Mesendoderm (in vitro differentiated cells): ENCODE results near the gene MAN1A1.

Experiments
- DNase-seq: peaks from one replicate; pipeline ENCODE4 v3.0.0; 2013
- H2AK5ac ChIP-seq: 2 replicates; pipeline ENCODE4 v1.6.1; 2013; ENCODE audit warnings: low read length, inconsistent platforms
- H2BK120ac ChIP-seq: 2 replicates; pipeline ENCODE4 v1.6.1; 2013; ENCODE audit warnings: low read depth, mild to moderate bottlenecking, low read length, moderate library complexity, mixed read lengths
- H2BK15ac ChIP-seq: replicated peaks from 2 replicates; pipeline ENCODE4 v1.6.1; 2013; ENCODE audit warnings: low read depth, mild to moderate bottlenecking, moderate library complexity
- H2BK5ac ChIP-seq: 2 replicates; pipeline ENCODE4 v1.6.1; 2013; ENCODE audit warnings: low read length, inconsistent platforms
- H3K18ac ChIP-seq: 2 replicates; pipeline ENCODE4 v1.6.1; 2013; ENCODE audit warnings: mild to moderate bottlenecking, low read length, mixed read lengths
- H3K23ac ChIP-seq: one replicate; pipeline ENCODE4 v1.6.1; 2013; ENCODE audit warnings: low read length
- H3K27ac ChIP-seq: 2 replicates; pipeline ENCODE4 v1.5.1; 2013; ENCODE audit warnings: low read depth, mild to moderate bottlenecking, inconsistent platforms, low read length, moderate library complexity
- H3K27me3 ChIP-seq: 2 replicates; pipeline ENCODE4 v1.6.1; 2013; ENCODE audit warnings: low read length, control low read depth, mild to moderate bottlenecking, inconsistent platforms; ENCODE audit not compliant: insufficient read depth, poor library complexity
- H3K36me3 ChIP-seq: 2 replicates; pipeline ENCODE4 v1.6.1; 2013; ENCODE audit warnings: low read length, inconsistent platforms; ENCODE audit not compliant: control insufficient read depth, insufficient read depth
- H3K4ac ChIP-seq: one replicate; pipeline ENCODE4 v1.6.1; 2013; ENCODE audit warnings: low read depth, mild to moderate bottlenecking, low read length, moderate library complexity
- H3K4me1 ChIP-seq: 2 replicates; pipeline ENCODE4 v1.6.1; 2013; ENCODE audit warnings: low read depth, low read length, inconsistent platforms; ENCODE audit not compliant: control insufficient read depth
- H3K4me2 ChIP-seq: 2 replicates; pipeline ENCODE4 v1.6.1; 2013; ENCODE audit warnings: low read length
- H3K4me3 ChIP-seq: 2 replicates; pipeline ENCODE4 v1.5.1; 2013; ENCODE audit warnings: mild to moderate bottlenecking, low read length
- H3K56ac ChIP-seq: one replicate; pipeline ENCODE4 v1.6.1; 2013; ENCODE audit warnings: low read length
- H3K79me1 ChIP-seq: 2 replicates; pipeline ENCODE4 v1.6.1; 2013; ENCODE audit warnings: low read length, inconsistent platforms
- H3K79me2 ChIP-seq: 2 replicates; pipeline ENCODE4 v1.6.1; 2013; ENCODE audit warnings: mild to moderate bottlenecking, low read length; ENCODE audit not compliant: control insufficient read depth, insufficient read depth
- H3K9ac ChIP-seq: 2 replicates; pipeline ENCODE4 v1.6.1; 2013; ENCODE audit warnings: low read length, inconsistent platforms
- H4K5ac ChIP-seq: one replicate; pipeline ENCODE4 v1.6.1; 2013; ENCODE audit warnings: low read length
- H4K8ac ChIP-seq: one replicate; pipeline ENCODE4 v1.6.1; 2013; ENCODE audit warnings: low read depth, mild to moderate bottlenecking, control low read depth, low read length, moderate library complexity
- WGBS: extraction: QIAGEN DNeasy Blood & Tissue Kit; methylation state at CpG from one replicate; pipeline ENCODE4 v1.1.7; 2013; ENCODE audit warnings: low lambda C conversion rate, missing lambda C conversion rate; ENCODE audit not compliant: insufficient coverage; ENCODE audit errors: extremely low coverage; 5-methylcytosine and 5-hydroxymethylcytosine counted together

Gene MAN1A1

DNA sequence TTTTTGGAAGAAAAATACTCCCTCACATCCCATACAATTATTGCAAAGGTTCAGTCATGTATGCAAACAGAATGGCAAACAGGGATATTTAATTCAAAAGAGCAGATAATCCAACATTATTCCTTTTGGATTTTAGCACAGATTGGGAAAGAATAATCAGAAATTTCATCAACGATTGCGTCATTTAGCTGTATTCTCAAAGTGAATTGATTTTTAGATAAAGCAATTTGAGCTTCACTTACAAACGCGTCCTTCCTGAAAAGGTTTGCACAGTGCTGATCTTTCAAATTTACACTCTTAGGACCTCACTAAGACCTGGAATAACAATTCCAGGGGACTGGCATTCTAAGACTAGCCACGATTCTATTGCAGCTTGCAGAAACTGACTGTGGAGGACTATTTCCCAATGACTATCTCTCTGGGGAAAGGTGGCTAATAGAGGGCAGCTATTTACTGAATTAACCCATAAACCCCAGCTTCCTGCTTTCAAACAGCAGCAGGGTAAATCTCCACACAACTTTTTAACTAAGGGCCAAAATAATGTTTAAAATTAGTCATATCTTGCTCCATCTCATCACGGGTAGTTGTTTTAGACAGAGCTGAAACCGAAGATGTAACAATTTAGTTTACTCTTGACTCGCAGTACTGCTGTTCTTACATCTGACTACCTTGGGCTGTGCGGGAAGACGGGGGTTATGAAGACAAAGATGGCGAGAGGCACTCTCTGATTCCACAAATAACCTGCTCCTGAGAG lies 139.9 kb downstream of the MAN1A1 start:
- Histone ChIP-seq H4K5ac (no peak overlapping the region), H3K18ac (no peak overlapping the region), H2BK120ac (no peak overlapping the region), H2AK5ac (no peak overlapping the region), H3K27ac (no peak overlapping the region), H4K8ac (no peak overlapping the region), H3K79me1 (no peaks in the 10 kb centered on the region), H3K27me3 (no peaks in the 10 kb centered on the region), H3K4me2 (no peak overlapping the region), H2BK5ac (no peak overlapping the region), H3K9ac (no peak overlapping the region), H3K36me3 (no peaks in the 10 kb centered on the region), H3K4ac (no peak overlapping the region), H3K4me1 (no peaks in the 10 kb centered on the region), H3K56ac (no peak overlapping the region), H3K4me3 (no peak overlapping the region), H3K79me2 (no peaks in the 10 kb centered on the region), H2BK15ac (no peak overlapping the region), H3K23ac (no peak overlapping the region)
- no CpG with 5 or more reads among the region's 11 CpGs for WGBS
- DNase-seq = no peak

DNA sequence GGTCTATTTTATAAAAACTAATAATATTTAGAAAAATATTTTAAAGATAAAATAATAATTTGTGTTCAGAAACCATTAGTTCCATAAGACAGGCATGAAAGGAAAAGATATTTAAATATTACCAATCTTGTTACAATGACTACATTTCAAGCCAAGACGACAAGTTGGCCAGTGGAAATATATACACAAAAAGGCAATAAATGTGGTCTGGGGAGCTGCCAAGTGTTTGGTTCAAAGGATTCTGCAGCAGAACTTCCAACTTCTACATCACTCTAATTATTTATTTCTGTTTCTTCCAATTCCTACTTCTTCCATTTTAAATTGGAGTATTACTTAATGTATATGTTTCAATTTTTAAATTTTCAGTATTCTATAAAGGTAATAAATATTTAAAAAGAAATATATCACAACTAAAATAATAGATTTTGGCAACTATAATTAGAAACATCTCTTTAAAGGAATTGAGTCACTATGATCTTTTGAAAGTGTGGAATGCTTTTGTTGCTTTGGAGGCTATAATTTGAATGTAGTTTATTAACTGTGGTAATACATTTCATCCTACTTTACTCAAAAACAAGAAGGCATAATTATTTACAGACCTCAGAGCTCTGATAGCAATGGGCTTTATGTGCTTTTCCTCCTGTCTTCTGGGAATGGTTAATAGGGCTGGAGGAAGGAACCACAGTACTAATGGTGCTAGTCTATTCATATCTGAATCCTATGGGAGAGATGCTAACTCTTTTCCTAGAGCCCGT lies 141.4 kb downstream of the MAN1A1 start:
- H3K79me2 ChIP-seq = no peaks in the 10 kb centered on the region
- no peaks in the 10 kb centered on the region for H3K79me1 ChIP-seq
- H2AK5ac ChIP-seq = no peak overlapping the region
- no peak overlapping the region for H3K9ac ChIP-seq
- H3K4ac ChIP-seq = no peak overlapping the region
- no peak overlapping the region for H3K23ac ChIP-seq
- no peak overlapping the region for H3K56ac ChIP-seq
- H2BK120ac ChIP-seq = no peak overlapping the region
- no peaks in the 10 kb centered on the region for H3K4me1 ChIP-seq
- no peak overlapping the region for H2BK15ac ChIP-seq
- no peak overlapping the region for H2BK5ac ChIP-seq
- H4K8ac ChIP-seq = no peak overlapping the region
- H3K36me3 ChIP-seq = no peaks in the 10 kb centered on the region
- WGBS = no CpG with 5 or more reads among the region's 2 CpGs
- no peak for DNase-seq
- no peak overlapping the region for H3K4me2 ChIP-seq
- H4K5ac ChIP-seq = no peak overlapping the region
- H3K4me3 ChIP-seq = no peak overlapping the region
- H3K27me3 ChIP-seq = no peaks in the 10 kb centered on the region
- H3K18ac ChIP-seq = no peak overlapping the region
- no peak overlapping the region for H3K27ac ChIP-seq

DNA sequence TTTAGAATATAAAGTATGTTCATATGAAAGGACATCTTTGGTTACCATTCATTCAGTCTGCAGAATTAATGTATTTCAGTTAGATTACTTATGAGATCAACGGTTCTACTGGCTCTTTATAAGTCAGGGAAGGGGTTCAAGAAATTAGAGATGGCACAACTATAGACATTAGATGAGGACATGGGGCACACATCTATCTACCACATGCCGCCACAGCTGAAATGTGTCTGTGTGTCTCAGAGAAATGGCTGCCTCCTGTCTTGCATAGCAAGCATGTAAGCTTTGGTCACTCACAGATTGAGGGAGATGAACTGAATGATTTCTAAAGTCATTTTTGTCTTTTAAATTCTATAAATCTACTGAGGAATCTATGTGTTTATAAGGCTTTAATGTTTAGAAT lies 142.2 kb downstream of the MAN1A1 start:
- Histone ChIP-seq H2BK120ac (no peak overlapping the region), H3K18ac (no peak overlapping the region), H2AK5ac (no peak overlapping the region), H3K4ac (no peak overlapping the region), H4K5ac (no peak overlapping the region), H3K27me3 (no peaks in the 10 kb centered on the region), H2BK15ac (no peak overlapping the region), H3K79me1 (no peaks in the 10 kb centered on the region), H3K27ac (no peak overlapping the region), H2BK5ac (no peak overlapping the region), H3K4me2 (no peak overlapping the region), H3K36me3 (no peaks in the 10 kb centered on the region), H3K4me1 (no peaks in the 10 kb centered on the region), H3K4me3 (no peak overlapping the region), H4K8ac (no peak overlapping the region), H3K79me2 (no peaks in the 10 kb centered on the region), H3K9ac (no peak overlapping the region), H3K23ac (no peak overlapping the region), H3K56ac (no peak overlapping the region)
- DNase-seq = no peak
- WGBS = no CpG with 5 or more reads among the region's 2 CpGs

GRCh38 chr6:119205911-119206618 lies 143.5 kb downstream of the MAN1A1 start:
- H3K79me1 ChIP-seq = no peaks in the 10 kb centered on the region
- no peak overlapping the region for H3K4me3 ChIP-seq
- H4K5ac ChIP-seq = no peak overlapping the region
- H3K23ac ChIP-seq = no peak overlapping the region
- H3K9ac ChIP-seq = no peak overlapping the region
- H3K56ac ChIP-seq = no peak overlapping the region
- no peak overlapping the region for H4K8ac ChIP-seq
- no peak overlapping the region for H2AK5ac ChIP-seq
- H3K27ac ChIP-seq = no peak overlapping the region
- no peak overlapping the region for H2BK15ac ChIP-seq
- H3K4me2 ChIP-seq = no peak overlapping the region
- H3K4me1 ChIP-seq = no peaks in the 10 kb centered on the region
- H3K18ac ChIP-seq = no peak overlapping the region
- no peaks in the 10 kb centered on the region for H3K27me3 ChIP-seq
- WGBS = no CpG with 5 or more reads among the region's 7 CpGs
- H2BK120ac ChIP-seq = no peak overlapping the region
- no peak overlapping the region for H2BK5ac ChIP-seq
- no peak for DNase-seq
- H3K4ac ChIP-seq = no peak overlapping the region
- no peaks in the 10 kb centered on the region for H3K79me2 ChIP-seq
- no peaks in the 10 kb centered on the region for H3K36me3 ChIP-seq

DNA sequence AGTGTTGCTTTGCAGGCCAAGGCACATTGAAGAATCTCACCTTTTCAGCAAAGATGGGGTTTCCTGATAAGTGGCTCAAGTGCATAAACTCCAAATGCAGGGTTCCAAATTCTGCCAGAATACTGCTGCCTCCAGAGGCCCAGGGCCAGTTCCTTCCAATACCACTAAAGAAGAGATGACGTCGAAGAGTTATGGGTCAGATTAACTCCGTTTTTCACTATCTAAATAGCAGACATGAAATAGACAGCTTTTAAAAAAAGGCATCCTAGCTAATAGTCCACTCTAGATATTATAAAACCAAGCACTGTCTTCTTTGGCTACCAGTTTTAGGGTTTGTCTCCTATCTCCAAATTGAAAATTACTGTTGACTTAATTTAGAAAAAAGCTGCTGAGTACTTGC lies 144.8 kb downstream of the MAN1A1 start:
- H3K18ac ChIP-seq = no peak overlapping the region
- no peak overlapping the region for H4K5ac ChIP-seq

More for the DNA sequence above, 144.8 kb downstream of the MAN1A1 start:
- no peak overlapping the region for H2BK15ac ChIP-seq
- H3K27ac ChIP-seq = no peak overlapping the region
- no peak overlapping the region for H4K8ac ChIP-seq
- H3K79me1 ChIP-seq = no peaks in the 10 kb centered on the region
- no peak overlapping the region for H2BK5ac ChIP-seq
- WGBS = no CpG with 5 or more reads among the region's 3 CpGs
- no peaks in the 10 kb centered on the region for H3K27me3 ChIP-seq
- no peak overlapping the region for H2AK5ac ChIP-seq
- H3K4me1 ChIP-seq = no peaks in the 10 kb centered on the region
- no peak overlapping the region for H3K4ac ChIP-seq
- H3K23ac ChIP-seq = no peak overlapping the region
- H3K4me2 ChIP-seq = no peak overlapping the region
- no peak overlapping the region for H3K9ac ChIP-seq
- H3K79me2 ChIP-seq = no peaks in the 10 kb centered on the region
- no peak overlapping the region for H3K56ac ChIP-seq
- H2BK120ac ChIP-seq = no peak overlapping the region
- no peak for DNase-seq
- no peaks in the 10 kb centered on the region for H3K36me3 ChIP-seq
- H3K4me3 ChIP-seq = no peak overlapping the region
